OCI-LY7 (cell line): Measurements from ENCODE around the gene CLN3. TPM values are rescaled to one million over a fixed set of nuclear protein-coding genes. Genes with fewer than 3 reads are reported as not detected.

Experiments
- BruUV-seq: library from RNA; stranded (reverse); fragments of 400-500 nt; replicated peaks from 2 replicates; lab custom pipeline; 2021; lab: Mats Ljungman, UMichigan
- CTCF ChIA-PET: fragments of 300-600 bp; sonication (Branson Sonifier 250); formaldehyde crosslinking; loops from one replicate; lab custom pipeline; 2022; ENCODE audit warnings: antibody characterized with exemption; ENCODE audit not compliant: unreplicated experiment; lab: Charles Lee
- POLR2A ChIA-PET: fragments of 300-600 bp; sonication (Branson Sonifier 250); formaldehyde crosslinking; loops from one replicate; lab custom pipeline; 2022; ENCODE audit warnings: antibody characterized with exemption; lab: Charles Lee
- DNase-seq: peaks from one replicate; pipeline ENCODE4 v3.0.0-alpha.2; 2015; ENCODE audit warnings: low spot score
- H2AFZ ChIP-seq: fragments of 200-600 bp; sonication (generic), shearing (Covaris generic); 2 replicates; pipeline ENCODE4 v1.6.1; 2014; ENCODE audit warnings: mild to moderate bottlenecking, antibody characterized with exemption, low read length, moderate library complexity
- H3K27ac ChIP-seq: fragments of 200-600 bp; sonication (generic); 2 replicates; pipeline ENCODE4 v1.5.1; 2014; ENCODE audit warnings: mixed run types, low read depth, mild to moderate bottlenecking, moderate library complexity, low read length, inconsistent platforms; ENCODE audit not compliant: poor library complexity, severe bottlenecking
- H3K36me3 ChIP-seq: fragments of 200-600 bp; sonication (generic); 2 replicates; pipeline ENCODE4 v1.6.1; 2014; ENCODE audit warnings: mild to moderate bottlenecking, antibody characterized with exemption, low read length, moderate library complexity, mixed read lengths; ENCODE audit not compliant: insufficient read depth
- H3K4me1 ChIP-seq: fragments of 200-600 bp; sonication (generic); 2 replicates; pipeline ENCODE4 v1.5.1; 2014; ENCODE audit warnings: mild to moderate bottlenecking, low read length; ENCODE audit not compliant: insufficient read depth, poor library complexity, severe bottlenecking
- H3K4me2 ChIP-seq: fragments of 200-600 bp; sonication (generic); 2 replicates; pipeline ENCODE4 v1.6.1; 2014; ENCODE audit warnings: mild to moderate bottlenecking, low read length
- H3K4me3 ChIP-seq: fragments of 200-600 bp; sonication (generic); 2 replicates; pipeline ENCODE4 v1.5.1; 2014; ENCODE audit warnings: mild to moderate bottlenecking, low read depth, low read length; ENCODE audit not compliant: poor library complexity, severe bottlenecking
- H3K79me2 ChIP-seq: fragments of 200-600 bp; sonication (generic); 2 replicates; pipeline ENCODE4 v1.6.1; 2016; ENCODE audit warnings: low read depth, mild to moderate bottlenecking, low read length, moderate library complexity, mixed read lengths; ENCODE audit not compliant: insufficient read depth
- H3K9me2 ChIP-seq: fragments of 200-600 bp; sonication (generic); 2 replicates; pipeline ENCODE4 v1.6.1; 2016; ENCODE audit warnings: mild to moderate bottlenecking, low read length, mixed read lengths; ENCODE audit not compliant: insufficient read depth
- H3K9me3 ChIP-seq: fragments of 200-600 bp; sonication (generic); 2 replicates; pipeline ENCODE4 v1.6.1; 2014; ENCODE audit warnings: mild to moderate bottlenecking, mixed run types, low read length, mixed read lengths
- H4K20me1 ChIP-seq: fragments of 200-600 bp; sonication (generic); 2 replicates; pipeline ENCODE4 v1.6.1; 2014; ENCODE audit warnings: mild to moderate bottlenecking, antibody characterized with exemption, low read length, moderate library complexity, mixed read lengths; ENCODE audit not compliant: insufficient read depth
- CTCF ChIP-seq: fragments of 200-600 bp; sonication (generic); conservative IDR thresholded peaks from 2 replicates; pipeline ENCODE4 v1.5.1; 2014; ENCODE audit warnings: mild to moderate bottlenecking, antibody characterized with exemption, low read length, moderate library complexity, mixed read lengths
- EZH2phosphoT487 ChIP-seq: fragments of 200-600 bp; sonication (generic); IDR thresholded peaks from 2 replicates; pipeline ENCODE4 v1.6.1; 2018; ENCODE audit warnings: low read depth, borderline replicate concordance, mild to moderate bottlenecking, mixed run types, antibody characterized with exemption, low read length, moderate library complexity, mixed read lengths
- intact Hi-C: fragments of 100-400 bp; cut with micrococcal nuclease; formaldehyde crosslinking; loops from one replicate; pipeline ENCODE4 v1.10.0; 2022; ENCODE audit not compliant: unreplicated experiment
- total RNA-seq, 2 experiments: library from RNA; depleted of rRNA in 1 of 2; stranded (reverse); fragments of >200 nt in 1 of 2; shearing (Covaris generic) in 1 of 2; gene quantifications; 2 replicates each; pipeline ENCODE4 v1.2.3, GENCODE V29; 2014 to 2022

CLN3 gene
- total RNA-seq, 2 experiments from 2014 or later, result 29.7 to 42.3 TPM

GRCh38 chr16:28537076-28537475 is 45.2 kb upstream of the CLN3 start:
- H3K9me3 ChIP-seq, result no peaks in the 10 kb centered on the region
- no peaks in the 10 kb centered on the region for H3K36me3 ChIP-seq
- H3K4me2 ChIP-seq, result no peak overlapping the region
- no peaks in the 10 kb centered on the region for H4K20me1 ChIP-seq
- DNase-seq, result no peak
- no peaks in the 10 kb centered on the region for H3K79me2 ChIP-seq
- H3K9me2 ChIP-seq, result no peaks in the 10 kb centered on the region
- H3K4me1 ChIP-seq, result no peaks in the 10 kb centered on the region
- no peak overlapping the region for H2AFZ ChIP-seq
- no TSS peak for BruUV-seq
- intact Hi-C loops, result no loop called here
- POLR2A ChIA-PET, result no interaction called here
- no peak overlapping the region for H3K27ac ChIP-seq
- TF ChIP-seq CTCF, result no peak
- TF ChIP-seq EZH2phosphoT487, result no peak
- CTCF ChIA-PET, result no interaction called here
- no peak overlapping the region for H3K4me3 ChIP-seq

DNA sequence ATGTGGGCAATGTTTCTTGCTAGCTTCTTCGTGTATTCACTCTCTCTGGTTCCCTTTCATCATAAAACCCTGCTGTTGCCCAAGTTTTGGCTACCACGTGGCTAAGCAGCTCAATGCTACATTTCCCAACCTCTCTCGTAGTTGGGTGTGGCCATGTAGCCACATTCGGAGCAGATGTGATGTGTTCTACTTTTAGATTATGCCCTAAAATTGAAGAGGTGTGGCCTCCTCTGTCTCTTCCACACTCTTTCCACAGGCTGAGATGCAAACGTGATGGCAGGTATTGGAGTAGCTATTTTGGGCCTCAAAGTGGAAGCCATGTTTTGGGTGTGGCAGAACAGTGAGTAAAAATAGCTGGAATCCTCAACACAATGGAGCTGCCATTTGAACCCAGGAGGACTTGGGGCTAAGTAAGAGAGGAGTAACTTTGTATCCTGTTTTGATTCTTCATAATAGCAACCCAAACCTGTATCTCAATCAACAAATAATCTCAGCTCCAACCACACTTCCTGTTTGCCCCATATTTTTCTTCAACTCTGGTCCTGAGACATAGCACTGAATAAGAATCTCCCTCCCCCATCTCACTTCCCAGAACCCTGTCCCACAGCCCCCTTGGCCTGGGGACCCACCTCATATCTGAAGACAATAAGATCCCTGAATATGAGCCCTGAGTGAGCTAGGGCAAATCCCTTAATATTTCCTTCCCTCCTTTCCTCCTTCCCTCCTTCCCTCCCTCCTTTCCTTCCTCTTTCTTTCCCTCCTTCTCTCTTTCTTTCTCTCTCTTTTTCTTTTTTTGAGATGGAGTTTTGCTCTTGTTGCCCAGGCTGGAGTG is 42.9 kb upstream of the CLN3 start:
- BruUV-seq, result no TSS peak
- no peak overlapping the region for H3K4me3 ChIP-seq
- no peaks in the 10 kb centered on the region for H3K79me2 ChIP-seq
- no peaks in the 10 kb centered on the region for H4K20me1 ChIP-seq
- no peak overlapping the region for H2AFZ ChIP-seq
- no peaks in the 10 kb centered on the region for H3K9me2 ChIP-seq
- DNase-seq, result no peak
- no peaks in the 10 kb centered on the region for H3K4me1 ChIP-seq
- ChIA-PET POLR2A (no interaction called here), CTCF (no interaction called here)
- TF ChIP-seq CTCF, result no peak
- TF ChIP-seq EZH2phosphoT487, result no peak
- H3K36me3 ChIP-seq, result no peaks in the 10 kb centered on the region
- no peaks in the 10 kb centered on the region for H3K9me3 ChIP-seq
- H3K27ac ChIP-seq, result no peak overlapping the region
- intact Hi-C loops, result no loop called here
- H3K4me2 ChIP-seq, result no peak overlapping the region

DNA sequence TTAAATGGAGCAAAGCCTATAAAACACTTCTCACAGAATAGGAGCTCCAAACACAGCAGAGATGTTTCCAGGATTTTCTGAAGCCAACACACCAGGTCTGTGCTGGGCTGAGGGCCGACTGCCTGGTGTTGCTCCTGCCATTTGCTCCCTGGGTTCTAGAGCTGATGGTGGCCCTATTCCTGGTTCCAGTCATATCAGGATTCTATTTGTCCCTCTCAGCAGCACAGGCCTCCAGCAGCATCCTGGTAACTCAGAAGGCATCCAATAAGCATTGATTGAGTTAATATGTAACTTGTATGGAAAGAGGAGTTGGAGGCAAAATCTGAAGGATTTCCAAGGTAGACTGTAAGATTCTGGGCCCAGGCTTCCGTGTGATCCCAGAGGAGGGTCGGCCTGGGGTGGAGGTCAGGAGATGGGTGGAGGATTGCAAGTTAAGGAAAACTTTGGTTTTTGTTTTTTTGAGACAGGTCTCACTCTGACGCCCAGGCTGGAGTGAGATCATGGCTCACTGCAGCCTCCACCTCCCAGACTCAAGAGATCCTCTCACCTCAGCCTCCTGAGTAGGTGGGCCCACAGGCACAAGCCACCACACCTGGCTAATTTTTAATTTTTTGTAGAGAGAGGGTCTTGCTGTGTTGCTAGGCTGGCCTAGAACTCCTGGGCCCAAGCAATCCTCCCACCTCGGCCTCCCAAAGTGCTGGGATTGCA is 41.2 kb upstream of the CLN3 start:
- no peaks in the 10 kb centered on the region for H3K4me1 ChIP-seq
- H3K9me2 ChIP-seq, result no peaks in the 10 kb centered on the region
- H3K79me2 ChIP-seq, result no peaks in the 10 kb centered on the region
- intact Hi-C loops, result no loop called here
- ChIA-PET CTCF (no interaction called here), POLR2A (no interaction called here)
- H3K9me3 ChIP-seq, result no peaks in the 10 kb centered on the region
- H3K4me3 ChIP-seq, result no peak overlapping the region
- no TSS peak for BruUV-seq
- H3K27ac ChIP-seq, result no peak overlapping the region
- no peak overlapping the region for H3K4me2 ChIP-seq
- no peak for DNase-seq
- TF ChIP-seq EZH2phosphoT487, result no peak
- no peak for TF ChIP-seq CTCF
- H3K36me3 ChIP-seq, result no peaks in the 10 kb centered on the region
- no peaks in the 10 kb centered on the region for H4K20me1 ChIP-seq
- H2AFZ ChIP-seq, result no peak overlapping the region
